ENCODE measurements around the gene ERGIC1.

Gene ERGIC1

DNA sequence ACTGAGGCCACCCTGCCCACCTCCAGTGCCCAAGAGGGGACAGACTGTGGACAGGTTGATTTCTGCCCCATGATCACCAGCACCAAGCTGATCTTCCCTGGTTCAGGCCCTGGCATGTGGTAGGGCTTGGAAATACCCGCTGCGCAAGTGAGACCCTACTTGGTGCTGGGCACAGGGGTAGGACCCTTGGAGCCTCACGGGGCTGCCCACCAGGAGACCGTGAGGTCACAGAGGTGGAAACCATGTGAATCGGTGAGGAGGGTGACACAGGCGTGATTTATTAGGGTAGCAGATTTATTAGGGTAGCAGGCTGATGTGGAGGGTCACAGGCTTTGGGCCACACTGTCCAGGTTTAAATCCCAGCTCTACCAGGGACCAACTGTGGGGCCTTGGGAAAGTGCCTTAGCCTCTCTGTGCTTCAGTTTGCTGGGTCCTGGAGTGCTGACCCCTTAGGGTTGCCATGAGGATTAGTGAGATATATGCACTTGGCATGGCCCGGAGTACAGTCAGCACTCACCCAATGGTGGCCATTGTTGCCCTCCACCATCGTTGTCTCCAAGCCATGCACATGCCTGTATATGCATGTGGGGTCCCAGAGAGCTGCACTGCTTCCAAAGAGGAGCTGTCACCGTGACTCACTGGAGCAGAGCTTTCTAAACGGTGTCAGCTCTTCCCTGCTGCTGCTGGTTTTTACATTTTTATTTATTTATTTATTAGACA, 42.2 kb upstream of the ERGIC1 start:
- Histone ChIP-seq H3K9ac (no peak overlapping the region), H3K27ac (no peak overlapping the region), H3K4me1 (peaks cover 9% of the 10 kb centered on the region)

DNA sequence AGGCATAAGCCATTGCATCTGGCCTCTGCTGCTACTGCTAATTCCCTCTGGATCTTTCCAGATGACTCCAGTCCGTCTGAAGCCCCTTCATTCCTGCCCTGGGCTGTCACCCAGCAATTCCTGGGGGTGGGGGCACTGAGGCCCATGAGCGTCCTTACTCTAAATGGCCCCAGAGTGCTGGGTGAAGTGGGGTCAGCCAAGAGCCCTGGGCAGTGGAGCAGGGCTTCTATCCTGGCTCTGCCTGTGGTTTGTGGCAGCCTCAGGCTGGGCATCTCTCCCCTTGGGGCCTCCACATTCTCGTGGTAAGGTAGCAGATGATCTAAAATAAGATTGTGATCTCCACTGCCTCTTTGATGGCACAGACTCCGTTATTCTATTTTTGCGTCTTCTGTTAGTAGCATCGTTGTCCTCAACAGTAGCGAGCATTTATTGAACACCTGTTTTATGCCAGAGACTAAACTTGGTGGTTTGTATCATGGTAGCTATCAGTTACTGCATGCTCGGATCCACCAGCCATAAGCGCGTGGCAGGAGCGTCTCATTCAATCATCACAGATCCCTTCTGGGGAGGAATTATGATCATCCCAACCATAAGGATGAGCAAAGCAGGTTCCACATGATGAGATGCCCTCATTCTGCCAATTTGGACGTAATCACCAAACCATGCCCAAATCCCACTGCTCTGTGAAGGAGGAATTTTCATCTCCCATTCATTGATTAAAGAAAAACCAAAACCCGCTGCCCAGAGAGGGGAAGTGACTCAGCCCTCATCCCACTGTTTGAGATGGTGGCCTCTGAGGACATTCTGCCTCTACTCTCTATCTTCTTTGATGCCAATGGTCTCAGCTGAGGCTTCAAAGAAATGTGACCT, 41.1 kb upstream of the ERGIC1 start:
- H3K27me3 ChIP-seq (ENCODE audit: control insufficient read depth, insufficient read depth, low read length): no peaks in the 10 kb centered on the region
- no peaks in the 10 kb centered on the region for H3K79me2 ChIP-seq
- H3K36me3 ChIP-seq (ENCODE audit: control insufficient read depth, insufficient read depth, low read length): no peaks in the 10 kb centered on the region
- no peak overlapping the region for H3K4me3 ChIP-seq (ENCODE audit: low read depth, low read length)
- H2AFZ ChIP-seq: no peak overlapping the region
- no peaks in the 10 kb centered on the region for H3K9me3 ChIP-seq (ENCODE audit: control insufficient read depth, low read length)
- H3K4me2 ChIP-seq (ENCODE audit: low read length): no peak overlapping the region
- TF ChIP-seq, protein P1, sequence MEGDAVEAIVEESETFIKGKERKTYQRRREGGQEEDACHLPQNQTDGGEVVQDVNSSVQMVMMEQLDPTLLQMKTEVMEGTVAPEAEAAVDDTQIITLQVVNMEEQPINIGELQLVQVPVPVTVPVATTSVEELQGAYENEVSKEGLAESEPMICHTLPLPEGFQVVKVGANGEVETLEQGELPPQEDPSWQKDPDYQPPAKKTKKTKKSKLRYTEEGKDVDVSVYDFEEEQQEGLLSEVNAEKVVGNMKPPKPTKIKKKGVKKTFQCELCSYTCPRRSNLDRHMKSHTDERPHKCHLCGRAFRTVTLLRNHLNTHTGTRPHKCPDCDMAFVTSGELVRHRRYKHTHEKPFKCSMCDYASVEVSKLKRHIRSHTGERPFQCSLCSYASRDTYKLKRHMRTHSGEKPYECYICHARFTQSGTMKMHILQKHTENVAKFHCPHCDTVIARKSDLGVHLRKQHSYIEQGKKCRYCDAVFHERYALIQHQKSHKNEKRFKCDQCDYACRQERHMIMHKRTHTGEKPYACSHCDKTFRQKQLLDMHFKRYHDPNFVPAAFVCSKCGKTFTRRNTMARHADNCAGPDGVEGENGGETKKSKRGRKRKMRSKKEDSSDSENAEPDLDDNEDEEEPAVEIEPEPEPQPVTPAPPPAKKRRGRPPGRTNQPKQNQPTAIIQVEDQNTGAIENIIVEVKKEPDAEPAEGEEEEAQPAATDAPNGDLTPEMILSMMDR (IDR thresholded peaks at IDR 0.05): no peak
- H3K27ac ChIP-seq: no peak overlapping the region
- peaks cover 9% of the 10 kb centered on the region for H3K4me1 ChIP-seq
- H3K9ac ChIP-seq: no peak overlapping the region

More for the DNA sequence above, 42.2 kb upstream of the ERGIC1 start:
- Histone ChIP-seq H3K4me3 (ENCODE audit: low read depth, low read length) (no peak overlapping the region), H2AFZ (no peak overlapping the region), H3K4me2 (ENCODE audit: low read length) (no peak overlapping the region), H3K27me3 (ENCODE audit: control insufficient read depth, insufficient read depth, low read length) (no peaks in the 10 kb centered on the region), H3K9me3 (ENCODE audit: control insufficient read depth, low read length) (no peaks in the 10 kb centered on the region), H3K36me3 (ENCODE audit: control insufficient read depth, insufficient read depth, low read length) (no peaks in the 10 kb centered on the region), H3K79me2 (no peaks in the 10 kb centered on the region)
- TF ChIP-seq, protein P1 (IDR thresholded peaks at IDR 0.05): no peak

DNA sequence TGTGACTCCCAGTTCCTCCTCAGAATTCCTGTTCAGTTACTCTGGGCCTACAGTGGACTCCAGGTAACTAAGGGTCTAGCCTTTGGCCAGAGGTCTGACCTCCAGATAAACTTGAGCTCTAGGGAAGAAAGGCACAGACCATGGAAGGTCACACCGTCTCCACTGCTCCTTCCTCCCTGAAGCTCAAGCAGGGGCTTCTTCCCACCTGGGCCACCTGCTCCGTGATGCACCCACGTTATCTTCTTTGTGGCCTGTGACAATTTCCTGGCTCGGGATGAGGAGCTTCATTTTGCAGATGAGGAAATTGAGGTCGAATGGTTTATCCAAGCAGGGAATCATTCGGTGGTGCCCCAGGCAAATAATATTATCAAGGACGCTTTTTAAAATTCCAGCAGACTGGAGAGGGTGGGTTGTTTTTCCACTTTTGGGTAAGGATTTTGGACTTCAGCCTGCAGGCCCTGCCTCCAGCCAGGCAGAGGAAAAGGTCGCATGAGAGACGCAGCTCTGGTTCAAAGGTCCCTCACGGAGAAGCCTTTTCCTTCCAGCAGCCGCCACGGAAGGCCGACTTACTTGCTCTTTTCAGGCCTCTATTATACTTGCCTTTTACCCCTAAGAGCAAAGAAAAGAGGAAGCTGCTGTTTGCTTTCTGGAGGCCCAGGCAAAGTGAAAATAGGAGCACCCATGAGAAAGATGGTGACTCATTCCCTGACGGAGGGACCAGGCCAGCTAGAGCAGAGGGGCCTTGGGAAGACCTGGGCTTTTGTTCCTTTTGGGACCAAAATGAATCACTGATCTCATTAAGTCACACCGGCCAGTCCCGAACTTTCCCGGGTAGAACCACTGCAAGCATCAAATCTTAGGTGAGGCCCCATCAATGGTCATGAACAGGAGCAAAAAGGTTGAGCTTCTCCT, 40.2 kb upstream of the ERGIC1 start:
- TF ChIP-seq, protein P1 (IDR thresholded peaks at IDR 0.05): no peak

DNA sequence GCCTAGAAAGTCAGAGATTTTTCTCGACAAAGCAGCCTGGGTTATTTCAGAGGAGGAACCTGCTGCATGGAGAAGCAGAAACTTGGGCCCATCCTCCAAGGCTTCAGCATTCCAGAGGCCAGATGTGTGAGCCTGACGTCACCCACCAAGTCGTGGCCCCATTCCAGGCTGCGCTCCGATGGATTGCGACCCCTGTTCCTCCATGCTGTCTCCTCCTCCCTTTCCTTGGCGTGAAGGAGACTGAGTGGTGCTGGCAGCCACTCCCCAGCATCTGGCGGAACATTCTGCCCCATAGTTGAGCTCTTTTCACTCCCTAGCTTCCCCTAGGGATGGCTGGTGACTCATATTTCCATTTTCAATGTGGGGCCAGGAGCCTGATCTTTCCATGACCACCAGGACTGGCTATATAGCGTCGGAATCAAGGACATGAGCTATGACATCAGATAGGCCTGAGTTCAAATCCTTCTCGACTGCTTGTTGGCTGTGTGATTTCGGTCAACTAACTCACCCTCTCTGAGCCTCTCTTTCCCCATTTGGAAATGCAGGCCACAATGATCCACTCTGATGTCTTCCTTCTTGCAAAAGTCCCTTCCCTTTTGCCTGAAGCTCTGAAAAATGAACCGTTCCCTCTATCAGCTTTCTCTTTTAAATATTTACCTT, 38.6 kb upstream of the ERGIC1 start:
- Histone ChIP-seq H2AFZ (no peak overlapping the region), H3K36me3 (ENCODE audit: control insufficient read depth, insufficient read depth, low read length) (no peaks in the 10 kb centered on the region), H3K79me2 (no peaks in the 10 kb centered on the region), H3K9ac (no peak overlapping the region), H3K4me3 (ENCODE audit: low read depth, low read length) (no peak overlapping the region), H3K4me2 (ENCODE audit: low read length) (no peak overlapping the region), H3K4me1 (peaks cover 9% of the 10 kb centered on the region), H3K9me3 (ENCODE audit: control insufficient read depth, low read length) (no peaks in the 10 kb centered on the region), H3K27me3 (ENCODE audit: control insufficient read depth, insufficient read depth, low read length) (no peaks in the 10 kb centered on the region), H3K27ac (peak overlapping the region; percentile 42)
- TF ChIP-seq, protein P1 (IDR thresholded peaks at IDR 0.05): no peak

More for the DNA sequence above, 40.2 kb upstream of the ERGIC1 start:
- Histone ChIP-seq H3K36me3 (ENCODE audit: control insufficient read depth, insufficient read depth, low read length) (no peaks in the 10 kb centered on the region), H3K9ac (no peak overlapping the region), H2AFZ (no peak overlapping the region), H3K4me1 (peaks cover 9% of the 10 kb centered on the region), H3K27me3 (ENCODE audit: control insufficient read depth, insufficient read depth, low read length) (no peaks in the 10 kb centered on the region), H3K9me3 (ENCODE audit: control insufficient read depth, low read length) (no peaks in the 10 kb centered on the region), H3K4me2 (ENCODE audit: low read length) (no peak overlapping the region), H3K4me3 (ENCODE audit: low read depth, low read length) (no peak overlapping the region), H3K79me2 (no peaks in the 10 kb centered on the region), H3K27ac (no peak overlapping the region)

All from parathyroid adenoma (tissue), 2 donors.